ENCODE results near the gene NRP2. TPM values are rescaled to one million over a fixed set of nuclear protein-coding genes. Genes with fewer than 3 reads are reported as not detected.
A peak's percentile ranks its signal among the peaks of the same experiment; 100 is the strongest.

The NRP2 gene, protein sequence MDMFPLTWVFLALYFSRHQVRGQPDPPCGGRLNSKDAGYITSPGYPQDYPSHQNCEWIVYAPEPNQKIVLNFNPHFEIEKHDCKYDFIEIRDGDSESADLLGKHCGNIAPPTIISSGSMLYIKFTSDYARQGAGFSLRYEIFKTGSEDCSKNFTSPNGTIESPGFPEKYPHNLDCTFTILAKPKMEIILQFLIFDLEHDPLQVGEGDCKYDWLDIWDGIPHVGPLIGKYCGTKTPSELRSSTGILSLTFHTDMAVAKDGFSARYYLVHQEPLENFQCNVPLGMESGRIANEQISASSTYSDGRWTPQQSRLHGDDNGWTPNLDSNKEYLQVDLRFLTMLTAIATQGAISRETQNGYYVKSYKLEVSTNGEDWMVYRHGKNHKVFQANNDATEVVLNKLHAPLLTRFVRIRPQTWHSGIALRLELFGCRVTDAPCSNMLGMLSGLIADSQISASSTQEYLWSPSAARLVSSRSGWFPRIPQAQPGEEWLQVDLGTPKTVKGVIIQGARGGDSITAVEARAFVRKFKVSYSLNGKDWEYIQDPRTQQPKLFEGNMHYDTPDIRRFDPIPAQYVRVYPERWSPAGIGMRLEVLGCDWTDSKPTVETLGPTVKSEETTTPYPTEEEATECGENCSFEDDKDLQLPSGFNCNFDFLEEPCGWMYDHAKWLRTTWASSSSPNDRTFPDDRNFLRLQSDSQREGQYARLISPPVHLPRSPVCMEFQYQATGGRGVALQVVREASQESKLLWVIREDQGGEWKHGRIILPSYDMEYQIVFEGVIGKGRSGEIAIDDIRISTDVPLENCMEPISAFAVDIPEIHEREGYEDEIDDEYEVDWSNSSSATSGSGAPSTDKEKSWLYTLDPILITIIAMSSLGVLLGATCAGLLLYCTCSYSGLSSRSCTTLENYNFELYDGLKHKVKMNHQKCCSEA
- 137 and 163 TPM in 2 replicates for total RNA-seq

DNA sequence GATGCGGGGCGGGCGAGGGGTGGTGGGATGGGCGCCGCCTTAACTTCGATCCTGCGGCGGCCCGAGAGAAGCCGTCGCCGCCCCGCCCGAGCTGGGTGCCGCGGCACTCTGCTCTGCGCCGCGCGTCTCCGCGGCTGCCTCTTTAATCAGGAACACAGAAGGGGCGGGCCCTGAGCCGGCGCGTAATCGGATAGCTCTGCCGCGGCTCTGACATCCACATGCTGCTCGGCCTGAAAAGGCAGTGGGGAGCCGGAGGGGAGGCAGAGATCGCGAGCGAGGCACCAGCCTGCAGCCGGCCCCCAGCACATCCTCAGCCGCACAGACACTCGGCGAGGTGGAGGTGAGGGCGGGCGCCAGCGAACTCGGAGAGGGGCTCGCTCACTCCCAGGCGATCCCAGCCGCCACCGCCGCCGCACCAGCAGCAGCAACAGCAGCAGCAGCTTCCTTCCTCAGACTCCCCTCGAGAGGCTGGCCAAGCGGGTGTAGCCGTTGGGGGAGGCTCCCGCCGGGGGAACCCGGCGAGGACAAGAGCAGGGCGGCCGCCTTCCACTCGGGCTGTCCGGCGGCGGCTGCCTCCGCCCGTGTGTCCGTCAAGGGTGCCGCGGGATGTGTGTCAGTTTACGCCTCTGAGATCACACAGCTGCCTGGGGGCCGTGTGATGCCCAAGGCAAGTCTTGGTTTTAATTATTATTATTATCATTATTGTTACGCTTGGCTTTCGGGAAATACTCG, at the start of gene NRP2:
Gene NRP2, plus strand, starts transcription at position 263 of the 732 bp plus-strand sequence. CDS start 790 bp downstream, outside the sequence.
- peak; percentile 93 to 96 for DNase-seq (ENCODE audit: low read depth in 2 of 2)

DNA sequence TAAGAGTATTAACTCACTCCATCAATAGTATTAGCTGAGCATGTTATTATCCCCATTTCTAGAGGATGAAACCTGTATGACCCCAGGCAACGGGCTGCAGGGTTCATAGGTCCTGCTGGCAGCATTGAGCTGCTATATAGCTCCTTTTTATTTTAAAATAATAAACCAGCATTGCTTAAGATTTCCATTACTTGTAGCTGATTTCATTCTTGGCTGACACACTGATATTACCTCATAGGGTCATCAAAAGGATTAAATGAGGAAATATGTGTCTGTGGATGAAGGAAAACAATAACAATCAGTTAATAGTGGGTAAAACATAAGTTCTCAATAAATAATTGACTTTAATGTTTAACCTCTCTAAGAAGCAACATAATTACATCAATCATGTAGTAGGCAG, 48.3 kb upstream of the NRP2 start:
- no peak for DNase-seq (ENCODE audit: low read depth in 2 of 2)

DNA sequence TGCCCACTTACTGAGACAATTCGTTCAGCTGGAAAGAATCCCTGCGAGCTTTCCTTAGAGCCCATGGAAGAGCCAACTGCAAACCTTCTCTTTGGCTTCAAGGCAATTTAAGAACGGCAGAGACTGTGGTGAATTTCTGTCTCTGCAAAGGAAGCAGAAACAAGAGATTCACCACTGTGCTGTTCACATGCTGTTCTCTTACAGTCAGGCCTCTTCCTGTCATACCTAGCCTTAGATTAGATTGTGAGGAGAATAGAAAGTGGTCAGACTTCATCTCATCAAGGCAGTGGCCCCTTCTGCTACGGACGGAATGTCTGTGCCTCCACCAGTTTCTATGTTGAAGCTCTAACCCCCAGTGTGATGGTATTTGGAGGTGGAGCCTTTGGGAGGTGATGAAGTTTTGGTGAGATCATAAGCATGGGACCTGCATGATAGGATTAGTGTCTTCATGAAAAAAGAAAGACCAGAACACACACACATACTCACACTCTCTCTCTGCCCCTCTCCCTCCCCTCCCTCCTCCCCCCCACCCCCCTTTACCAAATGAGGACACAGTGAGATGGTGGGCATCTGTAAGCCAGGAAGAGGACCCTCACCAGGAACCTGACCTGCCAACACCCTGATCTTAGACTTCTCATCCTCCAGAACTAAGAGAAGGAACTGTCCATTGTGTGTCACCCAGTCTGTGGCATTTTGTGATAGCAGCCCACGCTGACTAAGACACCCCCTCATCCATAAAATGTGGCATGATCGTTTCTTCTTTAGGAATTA, 45.6 kb upstream of the NRP2 start:
- no peak for DNase-seq (ENCODE audit: low read depth in 2 of 2)

DNA sequence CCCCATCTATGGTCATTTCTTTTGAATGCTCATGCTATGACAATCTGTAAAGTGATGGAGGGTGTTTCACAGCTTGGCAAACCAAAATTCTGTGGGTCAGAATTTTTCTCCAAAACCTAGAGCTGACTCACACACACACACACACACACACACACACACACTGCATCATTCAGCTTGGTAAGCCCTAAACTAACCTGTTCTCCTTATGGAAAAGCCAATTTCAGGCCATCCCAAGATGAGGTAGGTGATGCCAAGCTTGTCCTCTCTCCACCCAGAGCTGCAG, 45.0 kb upstream of the NRP2 start:
- DNase-seq (ENCODE audit: low read depth in 2 of 2) = no peak

DNA sequence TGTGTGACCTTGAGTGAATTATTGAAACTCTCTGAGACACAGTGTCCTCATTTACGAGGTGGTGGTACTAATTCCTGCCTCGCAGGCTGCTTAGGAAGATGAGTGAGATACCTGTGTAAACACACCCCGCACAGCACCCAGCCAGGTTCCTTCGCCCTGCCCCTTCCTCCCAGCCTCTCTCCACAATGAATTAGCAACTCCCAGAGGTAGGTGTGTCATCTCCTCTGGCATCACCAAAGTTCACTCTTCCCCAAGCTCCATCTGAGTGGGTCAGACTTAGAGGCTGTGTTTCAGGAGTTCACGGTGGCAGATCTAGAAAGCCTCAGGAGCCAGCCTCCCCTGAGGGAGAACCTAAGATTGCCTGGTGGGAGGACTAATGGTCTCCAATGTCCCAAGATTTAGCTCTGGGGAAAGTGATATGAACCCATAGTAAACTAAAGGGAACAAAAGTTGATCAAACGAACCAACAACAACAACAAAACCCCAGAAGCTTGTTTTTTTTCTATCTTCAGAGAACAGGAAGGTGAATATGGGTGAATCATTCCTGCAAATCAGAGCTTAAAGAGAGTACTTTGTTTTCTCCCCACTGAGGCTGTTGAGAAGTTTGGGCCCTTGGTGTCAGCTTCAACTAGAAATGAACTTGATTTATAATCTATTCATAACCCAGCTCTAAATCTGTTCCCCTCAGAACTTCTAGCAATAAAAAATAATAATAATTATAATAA, 44.4 kb upstream of the NRP2 start:
- peak in 1 of 2 donors; percentile 30 for DNase-seq (ENCODE audit: low read depth in 2 of 2)

DNA sequence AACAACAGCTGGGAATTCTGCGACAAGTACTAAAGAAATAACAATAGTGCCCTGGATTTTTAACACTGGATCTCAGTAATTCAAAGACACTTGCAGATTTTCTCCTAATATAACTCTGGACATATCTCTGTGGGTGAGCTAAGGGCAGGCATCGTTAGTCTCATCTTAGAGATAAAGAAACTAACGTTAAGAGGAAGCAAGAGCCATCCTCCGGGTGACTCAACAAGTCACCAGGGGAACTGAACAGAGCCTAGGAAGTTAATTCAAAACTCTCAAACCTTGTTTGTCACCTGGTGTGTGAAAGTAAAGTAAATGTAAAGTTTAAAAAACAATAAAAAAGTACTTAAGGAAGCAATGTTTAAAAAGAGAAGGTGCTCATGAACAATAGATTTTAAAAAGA, 41.6 kb upstream of the NRP2 start:
- no peak for DNase-seq (ENCODE audit: low read depth in 2 of 2)

DNA sequence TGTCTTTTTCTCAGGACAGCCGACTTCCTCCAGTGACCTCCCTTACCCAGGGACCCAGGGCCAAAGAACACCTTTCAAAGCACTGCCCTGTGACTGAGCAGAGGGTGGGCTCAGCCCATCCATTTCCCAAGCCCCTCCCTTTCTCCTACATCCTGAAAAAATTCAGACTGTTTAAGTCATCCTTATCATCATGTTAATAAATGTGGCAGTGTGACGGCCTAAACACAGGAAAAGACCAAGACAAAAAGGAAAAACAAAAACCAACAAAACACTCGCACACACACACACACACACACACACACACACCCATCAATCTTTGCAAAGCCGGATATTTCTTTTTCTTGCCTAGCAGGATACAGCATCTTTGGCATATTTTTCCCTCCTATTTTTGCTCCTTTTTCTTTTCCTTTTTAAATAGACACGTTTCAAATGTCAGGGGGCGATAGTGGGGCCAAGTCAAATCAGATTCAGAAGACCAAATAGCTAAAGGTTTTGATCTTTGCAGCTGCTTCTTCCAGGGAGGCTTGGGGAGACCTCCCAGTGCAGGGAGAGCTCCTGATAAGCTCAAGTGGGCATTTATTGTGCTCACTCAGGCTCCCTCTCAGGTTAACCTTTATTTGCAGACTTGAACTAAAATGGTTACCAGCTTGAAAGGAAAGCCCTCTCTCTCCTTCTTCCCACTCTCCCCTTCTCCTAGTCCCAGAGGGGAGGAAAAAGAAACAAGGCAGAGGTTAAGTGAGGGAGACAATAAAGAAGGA, 39.5 kb upstream of the NRP2 start:
- peak; percentile 36 to 46 for DNase-seq (ENCODE audit: low read depth in 2 of 2)

DNA sequence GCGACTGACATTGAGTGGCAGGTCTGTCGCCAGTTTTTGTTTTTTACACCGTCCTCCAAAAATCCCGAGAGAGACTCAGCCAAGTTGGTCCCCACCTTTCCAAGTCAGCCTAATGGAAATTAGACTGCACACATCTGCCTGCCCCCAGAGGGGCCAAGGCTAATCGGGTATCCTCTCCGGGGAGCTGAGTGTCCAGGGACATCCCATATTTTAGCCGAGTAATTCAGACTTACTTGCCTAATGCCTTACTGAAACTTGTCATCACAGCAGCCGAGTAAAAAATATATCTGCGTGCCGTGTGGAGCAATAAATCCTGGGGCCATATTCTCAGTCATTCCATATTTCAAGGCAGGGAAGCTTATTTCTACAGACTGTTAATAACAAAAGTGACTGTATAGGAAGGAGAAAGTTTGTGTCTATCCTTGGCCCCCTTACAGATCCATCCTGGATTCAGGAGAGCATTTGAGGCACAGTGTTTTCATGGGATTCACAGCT, 38.9 kb upstream of the NRP2 start:
- no peak for DNase-seq (ENCODE audit: low read depth in 2 of 2)

DNA sequence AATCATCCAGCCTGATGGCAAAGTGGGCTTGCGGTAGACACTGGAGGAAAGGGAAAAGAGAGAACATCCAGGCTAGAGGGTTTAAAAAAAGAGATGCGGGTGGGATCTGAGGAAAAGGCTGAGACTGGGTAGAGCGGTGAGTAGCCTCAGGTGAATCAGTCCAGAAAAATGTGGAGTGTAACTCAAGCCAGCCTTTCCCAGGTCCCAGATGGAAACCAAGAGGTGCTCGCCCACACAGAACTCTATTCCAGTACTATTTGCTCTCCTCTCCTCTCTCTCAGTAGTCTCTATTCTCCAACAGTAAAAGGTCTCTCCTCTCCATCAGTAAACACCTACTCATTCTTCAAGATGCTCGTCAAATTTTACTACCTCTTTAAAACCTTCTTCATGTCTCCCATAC, 38.3 kb upstream of the NRP2 start:
- no peak for DNase-seq (ENCODE audit: low read depth in 2 of 2)

DNA sequence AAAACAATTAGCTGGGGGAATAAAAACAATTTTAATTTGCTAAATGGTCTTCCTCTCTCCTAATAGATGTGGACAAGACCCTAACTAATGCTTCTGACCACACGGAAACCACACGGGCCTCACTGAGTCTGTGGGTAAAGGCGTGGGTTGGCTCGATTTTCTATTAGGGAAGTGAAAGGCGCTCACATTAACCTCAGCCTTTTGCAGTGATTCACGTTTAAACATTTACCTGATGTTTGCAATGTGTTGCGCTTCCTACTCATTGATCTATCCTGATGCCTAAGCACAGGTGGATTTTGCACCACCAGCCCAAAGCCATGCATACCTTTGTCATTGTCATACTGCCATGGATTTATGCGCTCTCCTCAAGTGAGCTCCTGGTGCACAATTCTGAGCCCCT, 35.6 kb upstream of the NRP2 start:
- no peak for DNase-seq (ENCODE audit: low read depth in 2 of 2)

DNA sequence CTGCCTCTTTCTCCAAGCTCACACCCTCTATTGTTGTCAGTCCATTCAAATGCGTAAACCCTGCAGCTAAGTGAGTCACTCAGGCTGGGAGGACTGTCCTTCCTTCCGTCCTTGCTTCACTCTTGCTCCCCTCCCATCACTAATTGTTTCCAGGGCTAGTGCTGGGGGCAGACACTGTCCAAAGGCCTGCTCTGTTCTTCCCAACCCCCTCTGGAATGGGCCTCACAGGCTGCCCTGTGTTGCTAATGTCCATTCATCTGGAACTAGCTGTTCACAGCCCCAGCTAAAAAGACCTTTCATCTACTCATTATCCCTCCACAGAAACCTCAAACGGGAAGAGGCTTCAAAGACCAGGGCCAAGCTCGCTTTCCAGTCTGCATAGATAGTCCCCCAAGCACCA, 31.9 kb upstream of the NRP2 start:
- peak; percentile 82 to 87 for DNase-seq (ENCODE audit: low read depth in 2 of 2)

DNA sequence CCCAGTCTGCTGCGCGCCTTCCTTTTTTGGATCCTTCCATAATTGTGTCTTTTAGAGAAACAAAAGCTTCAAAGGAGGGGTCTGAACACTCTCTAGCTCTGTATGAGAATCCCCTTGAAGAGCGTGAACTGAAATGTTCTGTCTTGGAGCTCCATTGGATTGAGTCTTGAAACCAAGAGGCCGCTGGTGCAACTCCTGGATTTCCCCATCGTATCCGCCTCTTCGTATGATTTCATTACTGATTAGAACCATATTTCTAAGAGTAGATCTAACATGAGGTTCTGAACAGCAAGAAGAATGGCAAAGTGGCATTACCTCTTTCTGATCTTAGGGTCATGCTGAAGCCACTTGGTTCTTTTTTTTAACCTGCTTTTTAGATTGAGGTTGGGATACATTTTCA, 31.4 kb upstream of the NRP2 start:
- DNase-seq (ENCODE audit: low read depth in 2 of 2) = no peak

DNA sequence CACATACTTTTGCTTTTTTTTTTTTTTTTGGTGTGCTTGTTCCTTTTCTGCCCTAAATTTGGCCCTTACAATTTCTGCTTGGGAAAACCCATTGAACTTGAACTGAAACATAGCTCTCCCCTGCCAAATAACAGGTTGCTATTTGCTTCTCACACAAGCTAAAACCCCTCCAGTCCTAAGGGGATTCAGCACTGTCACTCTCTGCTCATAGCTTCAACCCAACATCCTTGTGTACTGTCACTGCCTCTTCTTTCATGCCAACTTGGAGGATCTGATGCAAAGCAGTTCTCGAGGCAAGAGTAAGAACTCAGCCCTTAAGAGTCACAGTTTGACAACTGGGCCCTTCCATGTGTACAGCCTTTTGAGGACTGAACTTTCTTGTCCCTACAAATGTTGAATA, 30.6 kb upstream of the NRP2 start:
- DNase-seq (ENCODE audit: low read depth in 2 of 2) = no peak

DNA sequence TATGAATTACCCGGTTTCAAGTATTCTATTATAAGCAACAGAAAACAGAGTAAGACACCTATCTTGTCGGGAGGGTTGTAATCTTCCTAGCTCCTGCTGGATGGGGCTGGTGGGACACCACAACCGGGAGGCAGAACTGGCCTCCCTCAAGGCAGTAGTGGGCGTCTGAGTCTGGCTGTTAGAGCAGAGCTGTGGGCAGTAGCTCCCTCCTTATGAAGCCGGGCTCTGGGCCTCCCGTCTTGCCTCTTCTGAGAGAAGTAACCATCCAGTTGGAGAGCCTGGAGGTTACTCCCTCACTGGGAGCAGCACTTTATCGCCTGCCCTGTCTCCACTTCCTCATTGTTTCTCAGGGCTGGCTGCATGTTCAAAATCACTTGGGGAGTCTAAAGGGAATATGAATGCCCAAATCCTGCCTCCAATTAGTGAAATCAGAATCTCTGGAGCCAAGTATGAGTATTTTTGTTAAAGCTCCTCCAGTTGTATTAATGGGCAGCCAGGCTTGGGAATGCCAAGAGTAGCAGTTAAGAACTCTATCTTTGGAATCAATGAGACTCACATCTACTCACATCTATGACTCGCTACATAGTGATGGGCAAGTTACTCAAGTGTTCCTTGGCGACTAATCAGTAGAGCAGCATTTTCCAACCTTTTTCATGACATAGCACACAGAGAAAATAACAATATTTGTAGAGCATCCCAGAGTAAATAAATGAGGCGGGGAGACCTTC, 27.3 kb upstream of the NRP2 start:
- no peak for DNase-seq (ENCODE audit: low read depth in 2 of 2)

DNA sequence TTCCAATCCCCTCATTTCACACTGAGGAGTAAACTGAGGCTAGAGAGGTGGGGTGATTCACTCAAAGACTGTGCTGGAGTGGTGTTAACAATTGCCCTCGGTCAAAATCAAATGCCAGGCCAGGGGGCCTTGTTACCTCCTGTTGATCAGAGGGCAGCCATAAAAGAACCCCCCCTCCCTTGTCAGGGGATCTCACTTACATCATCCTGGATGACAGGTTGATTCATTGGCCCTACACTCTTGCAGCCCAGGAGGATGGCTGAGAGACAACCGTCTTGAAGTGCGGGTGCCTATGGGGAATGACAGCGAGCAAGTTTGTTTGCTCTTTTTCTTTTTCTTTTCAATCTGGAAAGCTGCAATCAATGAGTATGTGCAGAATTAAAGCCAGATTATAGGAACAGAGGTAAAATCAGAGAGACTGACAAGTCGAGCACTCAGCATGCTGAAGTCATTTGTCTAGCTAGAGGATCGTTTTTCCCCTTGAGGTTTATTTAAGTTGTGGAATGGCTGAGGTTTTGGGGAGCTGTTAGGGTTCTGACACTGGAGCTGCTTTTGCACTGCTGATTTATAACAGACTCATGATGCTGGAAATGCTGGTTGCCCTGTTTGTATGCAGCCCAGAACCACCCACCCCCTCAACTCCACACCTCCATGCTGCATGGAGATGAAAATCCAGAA, 26.4 kb upstream of the NRP2 start:
- DNase-seq (ENCODE audit: low read depth in 2 of 2) = no peak

DNA sequence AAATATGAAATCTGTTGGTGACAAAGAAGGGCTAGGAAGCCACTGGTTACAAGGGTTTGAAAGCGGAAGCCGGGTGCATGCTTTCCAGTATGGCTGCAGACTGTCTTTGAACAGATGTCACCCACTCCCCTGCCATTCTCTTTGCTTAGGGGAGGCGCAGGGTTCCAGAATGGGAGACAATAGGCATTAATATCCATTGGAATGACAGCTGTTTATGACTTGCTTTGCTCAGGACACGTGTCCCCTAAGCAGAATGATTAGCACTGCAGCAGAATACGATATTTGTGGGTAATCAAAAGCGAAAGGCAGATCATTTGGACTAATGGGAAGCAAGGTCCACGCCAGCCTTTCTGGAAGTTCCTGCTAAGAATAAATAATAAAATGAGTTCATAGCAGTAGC, 25.8 kb upstream of the NRP2 start:
- DNase-seq (ENCODE audit: low read depth in 2 of 2) = no peak

DNA sequence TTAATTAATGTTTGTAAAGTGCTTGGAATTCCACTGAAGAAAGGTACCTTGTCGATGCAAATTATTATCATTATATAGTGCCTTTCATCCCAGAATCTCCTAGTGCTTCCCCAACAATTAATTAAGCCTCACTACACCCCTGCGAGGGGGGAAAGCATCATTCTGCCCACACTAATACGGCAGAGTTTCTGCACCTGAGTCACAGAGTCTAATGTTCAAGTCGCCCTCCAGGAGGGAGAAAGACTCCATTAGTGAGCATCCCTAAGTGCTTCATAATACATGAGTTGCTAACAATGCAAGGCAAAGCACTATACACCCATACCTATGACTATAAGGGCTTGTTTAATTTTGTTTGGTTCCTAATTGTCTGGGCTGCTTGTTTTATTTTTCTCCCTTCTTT, 25.4 kb upstream of the NRP2 start:
- no peak for DNase-seq (ENCODE audit: low read depth in 2 of 2)

DNA sequence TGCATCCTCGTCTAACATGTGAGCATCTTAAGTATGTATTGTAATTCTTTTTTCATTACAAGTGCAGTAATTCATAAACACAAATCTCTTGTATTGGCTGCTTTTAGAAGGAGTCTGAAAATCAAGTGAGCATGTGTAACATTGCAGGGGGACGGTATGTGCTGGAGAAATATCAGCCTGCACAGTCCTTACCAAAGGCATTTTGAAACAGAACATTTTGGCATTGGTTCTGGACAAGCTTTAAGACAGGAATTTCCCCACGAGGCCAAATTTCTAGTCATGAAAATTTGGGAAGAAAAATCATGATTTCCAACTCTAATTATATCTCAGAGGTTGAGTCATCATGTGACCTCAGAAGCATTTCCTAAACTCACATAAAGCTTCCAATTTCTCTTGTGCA, 24.7 kb upstream of the NRP2 start:
- DNase-seq (ENCODE audit: low read depth in 2 of 2) = no peak

DNA sequence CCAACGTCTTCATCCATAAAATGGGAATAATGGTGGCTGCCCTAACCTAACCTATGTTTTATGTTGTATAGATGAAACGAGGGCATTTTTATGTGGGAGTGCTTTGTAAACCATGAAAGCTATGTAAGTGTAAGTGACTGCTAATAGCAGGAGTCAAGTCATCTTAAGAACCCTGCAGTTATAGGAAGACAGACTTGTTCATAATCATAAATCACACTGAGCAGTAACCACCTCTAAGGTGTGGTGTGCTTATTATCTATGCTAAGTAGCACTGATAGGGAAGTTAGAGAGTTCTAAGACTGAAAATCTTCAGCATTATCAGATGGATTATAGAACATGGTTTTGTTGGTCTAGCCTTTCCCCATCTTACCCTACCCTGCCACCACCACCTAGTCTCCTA, 24.2 kb upstream of the NRP2 start:
- DNase-seq (ENCODE audit: low read depth in 2 of 2) = no peak
